GM21786 (cell line): Measurements from ENCODE around the gene SLC39A8.
A peak's percentile ranks its signal among the peaks of the same experiment; 100 is the strongest.

Experiments used
- ATAC-seq: cut with Tn5 transposase; IDR thresholded peaks from one replicate; pipeline ENCODE4 v1.9.1; 2021; ENCODE audit not compliant: unreplicated experiment

Gene SLC39A8

GRCh38 chr4:102341201-102341600 is 4.1 kb downstream of the SLC39A8 start:
- ATAC-seq, result no peak

DNA sequence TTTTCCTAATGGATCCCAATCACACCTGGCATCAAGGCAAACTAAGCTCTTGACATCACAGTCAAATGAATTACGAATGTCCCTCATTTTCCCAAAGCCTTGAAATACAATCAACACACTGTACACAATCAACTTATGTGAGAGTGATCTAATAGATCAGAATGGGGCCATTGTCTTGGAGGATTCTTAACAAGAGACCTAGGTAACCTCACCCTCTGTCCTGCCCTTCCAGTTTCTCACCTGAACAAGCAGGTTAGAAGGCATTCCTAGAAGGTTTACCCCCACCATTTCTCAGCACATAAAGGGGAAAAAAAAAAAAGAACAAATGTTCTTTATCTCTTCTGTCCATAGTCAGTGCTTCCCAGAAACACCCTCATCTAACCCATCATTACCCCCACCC is 6.3 kb downstream of the SLC39A8 start:
- ATAC-seq, result no peak

- no peak for ATAC-seq
These were observed 6.9 kb downstream of the SLC39A8 start for GRCh38 chr4:102338405-102338804.

- no peak for ATAC-seq
These were observed 9.7 kb downstream of the SLC39A8 start for GRCh38 chr4:102335616-102336015.

DNA sequence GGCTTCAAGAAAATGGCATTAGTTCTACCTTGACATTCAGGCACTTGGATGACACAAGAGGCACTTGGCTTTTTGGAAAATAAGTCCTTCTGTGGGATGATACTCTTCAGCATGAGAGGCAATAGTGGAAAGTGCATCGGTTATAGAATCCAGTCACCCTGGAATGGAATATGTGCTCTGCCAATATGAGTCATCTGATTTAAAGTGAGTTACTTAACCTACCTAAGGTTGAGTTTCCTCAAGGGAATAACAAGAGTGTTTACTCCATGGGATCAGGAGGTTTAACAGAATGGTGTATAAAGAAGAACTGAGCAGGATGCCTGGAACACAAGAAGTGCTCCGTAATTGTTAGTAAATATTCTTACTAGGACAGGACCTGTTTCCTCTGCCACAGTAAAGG is 10.7 kb downstream of the SLC39A8 start:
- ATAC-seq, result no peak

GRCh38 chr4:102333787-102334186 is 11.5 kb downstream of the SLC39A8 start:
- ATAC-seq, result no peak

GRCh38 chr4:102328045-102328444 is 17.2 kb downstream of the SLC39A8 start:
- ATAC-seq, result no peak

DNA sequence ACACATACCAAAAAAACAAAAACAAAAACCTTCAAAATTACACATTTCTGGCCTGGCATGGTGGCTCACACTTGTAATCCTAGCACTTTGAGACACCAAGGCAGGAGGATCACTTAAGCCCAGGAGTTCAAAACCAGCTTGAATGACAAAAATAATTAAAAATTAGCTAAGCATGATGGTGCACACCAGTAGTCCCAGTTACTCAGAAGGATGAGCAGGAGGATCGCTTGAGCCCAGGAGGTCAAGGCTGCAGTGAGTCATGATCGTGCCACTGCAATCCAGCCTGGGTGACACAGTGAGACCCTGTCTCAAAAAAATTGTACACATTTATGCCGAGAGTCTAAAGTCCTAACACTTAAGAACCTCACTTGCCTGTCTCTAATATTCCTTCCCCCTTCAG is 18.3 kb downstream of the SLC39A8 start:
- ATAC-seq, result no peak

- ATAC-seq, result no peak
These were observed 20.6 kb downstream of the SLC39A8 start for GRCh38 chr4:102324730-102325129.

- ATAC-seq, result no peak
These were observed 22.5 kb downstream of the SLC39A8 start for GRCh38 chr4:102322736-102323135.

DNA sequence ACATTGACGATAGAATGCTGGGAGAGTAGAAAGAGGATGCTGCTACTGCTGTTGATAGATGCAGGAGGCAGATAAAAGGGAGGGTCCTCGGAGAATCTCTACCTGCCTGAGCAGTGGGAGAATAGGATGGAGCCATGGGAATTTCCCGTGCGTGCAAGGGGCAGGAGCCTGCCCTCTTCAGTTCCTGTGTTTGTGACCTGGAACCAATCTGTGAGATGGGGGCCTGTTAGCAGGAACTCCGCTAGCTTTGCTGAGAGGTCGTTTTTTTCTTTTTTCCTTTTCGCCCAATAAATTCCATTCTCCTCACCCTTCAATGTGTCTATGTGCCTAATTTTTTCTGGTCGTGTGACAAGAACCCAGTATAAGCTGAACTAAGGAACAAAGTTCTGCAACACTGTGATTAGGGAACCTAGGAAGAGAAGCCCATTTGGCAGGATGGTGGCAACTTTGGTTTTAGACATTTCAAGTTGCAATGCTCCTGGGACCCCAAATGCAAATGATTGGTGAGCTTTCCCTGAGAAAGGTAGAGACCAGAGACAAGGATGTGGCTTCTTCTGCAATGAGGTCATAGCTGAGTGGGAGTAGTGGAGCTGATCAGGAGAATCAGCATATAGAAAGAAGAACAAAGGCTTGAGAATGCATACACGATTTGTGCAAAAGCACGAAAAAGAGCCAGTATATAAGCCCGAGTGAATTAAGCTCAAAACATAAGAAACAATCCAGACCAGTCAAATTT is 23.9 kb downstream of the SLC39A8 start:
- peak; percentile 90 for ATAC-seq

- ATAC-seq, result no peak
These were observed 25.7 kb downstream of the SLC39A8 start for GRCh38 chr4:102319594-102319993.

DNA sequence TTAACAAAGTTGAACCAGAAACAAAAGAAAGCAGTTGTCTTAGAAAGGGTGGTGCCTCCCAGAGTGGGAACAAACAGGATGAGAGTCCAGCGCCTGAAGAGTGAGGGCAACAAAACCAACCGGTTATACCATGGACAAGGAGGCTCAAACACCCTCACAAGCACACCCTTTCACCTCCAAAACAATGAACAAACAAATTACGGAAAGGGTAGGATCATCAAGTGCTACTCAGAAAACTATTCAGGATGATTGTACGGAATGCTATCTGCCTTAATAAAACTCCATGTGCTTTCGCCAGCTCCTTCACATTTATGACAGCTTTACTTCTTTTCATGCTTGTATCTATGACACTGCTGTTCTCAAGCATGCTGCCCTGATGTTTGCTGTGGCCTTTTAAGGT is 26.8 kb downstream of the SLC39A8 start:
- no peak for ATAC-seq

DNA sequence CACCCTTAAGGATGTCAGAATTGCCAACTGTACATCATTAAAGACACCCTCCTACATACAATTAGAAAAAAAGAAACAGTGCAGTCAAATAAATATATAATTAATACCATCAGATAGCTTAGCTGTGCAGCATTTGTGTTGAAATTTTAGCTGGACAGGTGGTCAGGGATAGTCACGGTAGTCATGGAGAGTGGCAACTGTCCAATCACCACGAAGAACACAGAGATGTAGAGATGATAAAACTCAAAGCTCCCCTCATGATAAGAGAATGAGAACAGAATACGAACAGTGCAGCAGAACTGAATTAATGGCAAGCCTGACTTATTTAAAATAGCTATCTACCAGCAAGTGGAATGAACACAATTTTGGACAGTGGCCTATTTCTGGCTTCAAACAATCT is 27.2 kb downstream of the SLC39A8 start:
- ATAC-seq, result no peak

GRCh38 chr4:102317459-102317858 is 27.8 kb downstream of the SLC39A8 start:
- ATAC-seq, result no peak

DNA sequence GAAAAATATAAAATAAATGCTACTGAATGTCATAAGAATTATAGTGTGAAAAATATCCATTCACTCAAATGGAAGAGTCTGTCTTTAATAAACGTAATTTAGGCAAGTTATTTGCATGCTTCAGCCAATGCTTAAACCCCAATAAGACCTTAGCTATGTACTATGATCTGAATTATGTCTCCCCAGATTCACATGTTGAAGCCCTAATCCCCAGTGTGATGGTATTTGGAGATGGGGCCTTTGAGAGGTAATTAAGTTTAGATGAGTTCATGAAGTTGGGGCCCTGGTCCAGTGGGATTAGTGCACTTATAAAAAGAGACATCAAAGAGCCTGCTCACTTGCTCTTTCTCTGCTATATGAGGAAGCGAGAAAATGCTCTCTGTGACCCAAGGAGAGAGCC is 28.7 kb downstream of the SLC39A8 start:
- ATAC-seq, result no peak

- no peak for ATAC-seq
These were observed 29.8 kb downstream of the SLC39A8 start for GRCh38 chr4:102315532-102315931.

DNA sequence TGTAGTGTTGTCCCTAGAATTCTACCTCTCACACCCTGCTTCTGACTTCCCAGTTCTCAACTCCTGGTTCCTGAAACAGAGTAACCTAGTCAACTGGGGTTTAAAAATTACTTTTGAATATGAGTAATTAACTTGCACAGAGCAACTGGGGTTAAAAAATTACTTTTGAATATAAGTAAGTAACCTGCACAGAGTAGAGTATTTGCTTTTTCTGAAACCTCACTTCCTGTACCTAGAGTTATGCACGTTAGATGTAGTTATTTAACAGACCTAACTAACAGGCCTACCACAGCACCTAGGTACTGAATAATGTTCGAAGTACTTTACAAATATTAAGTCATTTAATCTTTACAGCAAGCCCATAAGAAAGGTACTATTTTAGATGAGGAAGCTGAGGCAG is 32.9 kb downstream of the SLC39A8 start:
- no peak for ATAC-seq

DNA sequence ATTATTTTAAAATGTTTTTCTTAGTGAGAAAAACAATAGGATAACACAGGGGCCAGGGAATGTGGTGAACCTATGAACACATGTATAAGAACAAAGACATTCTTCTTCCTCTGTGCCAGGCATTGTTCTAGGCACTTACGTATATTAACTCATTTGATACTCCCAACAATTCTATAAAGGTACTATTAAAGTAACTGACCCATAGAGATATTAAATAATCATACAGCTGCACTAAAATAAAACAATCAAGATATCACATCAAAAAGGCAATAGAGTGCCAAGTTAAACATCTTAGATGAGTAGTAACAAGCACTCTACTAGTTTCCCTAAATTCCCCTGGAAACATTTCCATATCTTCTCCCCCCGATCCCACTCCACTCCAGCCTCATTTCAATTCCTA is 33.4 kb downstream of the SLC39A8 start:
- no peak for ATAC-seq

DNA sequence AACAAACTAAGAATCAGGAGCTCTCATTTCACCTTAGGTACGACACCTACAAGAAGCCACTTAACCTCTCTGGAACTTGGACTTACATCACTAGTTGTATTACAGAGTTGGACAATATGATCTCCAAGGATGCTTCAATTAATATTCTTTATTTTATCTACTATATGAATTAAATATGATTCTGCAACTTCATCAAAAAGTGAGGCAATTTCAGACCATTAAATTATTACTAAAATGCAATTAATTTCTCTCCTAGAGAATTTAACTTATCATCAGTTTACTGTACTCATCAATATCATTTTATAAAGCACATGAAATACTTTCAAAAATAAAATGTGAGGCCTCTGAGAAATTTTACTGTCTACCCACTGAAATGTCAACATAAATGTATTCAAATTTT is 33.9 kb downstream of the SLC39A8 start:
- no peak for ATAC-seq

GRCh38 chr4:102308032-102308799 is 37.1 kb downstream of the SLC39A8 start:
- peak; percentile 48 for ATAC-seq

- ATAC-seq, result no peak
These were observed 39.6 kb downstream of the SLC39A8 start for GRCh38 chr4:102305666-102306065.

- no peak for ATAC-seq
These were observed 42.5 kb downstream of the SLC39A8 start for GRCh38 chr4:102302762-102303161.
